Neural cell (in vitro differentiated cells): Measurements from ENCODE around the gene GATAD2A. TPM values are rescaled to one million over a fixed set of nuclear protein-coding genes. Genes with fewer than 3 reads are reported as not detected.
A peak's percentile ranks its signal among the peaks of the same experiment; 100 is the strongest.

Experiments
- H2AFZ ChIP-seq: fragments of 200-600, 300-800 bp; sonication (generic), shearing (Covaris generic); 2 replicates; pipeline ENCODE4 v1.6.0; 2014; ENCODE audit warnings: low read depth, mild to moderate bottlenecking, antibody characterized with exemption, low read length, moderate library complexity
- H3F3A ChIP-seq: fragments of 200-600 bp; shearing (Covaris generic); 2 replicates; pipeline ENCODE4 v1.6.1; 2016; ENCODE audit warnings: mild to moderate bottlenecking, moderate library complexity, mixed read lengths, antibody characterized with exemption, low read length; ENCODE audit not compliant: insufficient read depth, poor library complexity, severe bottlenecking
- H3K27ac ChIP-seq: fragments of 200-600, 300-800 bp; sonication (generic), shearing (Covaris generic); 2 replicates; pipeline ENCODE4 v1.5.1; 2014; ENCODE audit warnings: mild to moderate bottlenecking, low read length, moderate library complexity
- H3K27me3 ChIP-seq: fragments of 300-800, 200-600 bp; sonication (generic), shearing (Covaris generic); 2 replicates; pipeline ENCODE4 v1.6.0; 2014; ENCODE audit warnings: mild to moderate bottlenecking, low read depth, low read length, moderate library complexity; ENCODE audit not compliant: insufficient read depth
- H3K36me3 ChIP-seq: fragments of 300-800, 200-600 bp; sonication (generic), shearing (Covaris generic); 2 replicates; pipeline ENCODE4 v1.5.1; 2014; ENCODE audit warnings: mild to moderate bottlenecking, antibody characterized with exemption, low read length, moderate library complexity; ENCODE audit not compliant: insufficient read depth
- H3K4me2 ChIP-seq: fragments of 300-800, 200-600 bp; sonication (generic), shearing (Covaris generic); 2 replicates; pipeline ENCODE4 v1.6.0; 2014; ENCODE audit warnings: mild to moderate bottlenecking, low read length
- H3K4me3 ChIP-seq: fragments of 300-800, 200-600 bp; sonication (generic), shearing (Covaris generic); 2 replicates; pipeline ENCODE4 v1.5.1; 2014; ENCODE audit warnings: mild to moderate bottlenecking, low read length, moderate library complexity
- H3K79me2 ChIP-seq: fragments of 200-600 bp; shearing (Covaris generic); replicated peaks from 2 replicates; pipeline ENCODE4 v1.6.0; 2014; ENCODE audit warnings: mild to moderate bottlenecking, low read length, moderate library complexity; ENCODE audit not compliant: insufficient read depth
- H3K9ac ChIP-seq: fragments of 300-800, 200-600 bp; sonication (generic), shearing (Covaris generic); 2 replicates; pipeline ENCODE4 v1.6.1; 2016; ENCODE audit warnings: mild to moderate bottlenecking, low read length, mixed read lengths
- H3K9me2 ChIP-seq: fragments of 200-600 bp; shearing (Covaris generic); 2 replicates; pipeline ENCODE4 v1.6.1; 2016; ENCODE audit warnings: mild to moderate bottlenecking, low read length, mixed read lengths; ENCODE audit not compliant: insufficient read depth
- H3K9me3 ChIP-seq: fragments of 200-600, 300-800 bp; sonication (generic), shearing (Covaris generic); 2 replicates; pipeline ENCODE4 v1.6.1; 2016; ENCODE audit warnings: mild to moderate bottlenecking, mixed run types, low read length, moderate library complexity, mixed read lengths
- H4K20me1 ChIP-seq: fragments of 200-600 bp; shearing (Covaris generic); 2 replicates; pipeline ENCODE4 v1.6.1; 2016; ENCODE audit warnings: mild to moderate bottlenecking, mixed run types; ENCODE audit not compliant: insufficient read depth
- EP300 ChIP-seq: fragments of 450-650 bp; conservative IDR thresholded peaks from 2 replicates; pipeline ENCODE4 v1.6.1; 2014; ENCODE audit warnings: antibody characterized with exemption, mild to moderate bottlenecking, moderate library complexity; ENCODE audit not compliant: poor library complexity, severe bottlenecking
- EZH2 ChIP-seq: fragments of 200-600, 300-800 bp; shearing (Covaris generic), sonication (generic); IDR thresholded peaks from 2 replicates; pipeline ENCODE4 v1.6.1; 2014; ENCODE audit warnings: antibody characterized with exemption, low read length, borderline replicate concordance, mild to moderate bottlenecking; ENCODE audit not compliant: insufficient read depth, poor library complexity, severe bottlenecking
- MXI1 ChIP-seq: fragments of 450-650 bp; conservative IDR thresholded peaks from 2 replicates; pipeline ENCODE4 v1.6.1; 2014; ENCODE audit warnings: antibody characterized with exemption, mild to moderate bottlenecking; ENCODE audit not compliant: poor library complexity, severe bottlenecking
- POLR2AphosphoS5 ChIP-seq: IDR thresholded peaks from 2 replicates; pipeline ENCODE4 v1.6.1; 2012
- RAD21 ChIP-seq: fragments of 450-650 bp; conservative IDR thresholded peaks from 2 replicates; pipeline ENCODE4 v1.6.1; 2014; ENCODE audit warnings: antibody characterized with exemption, mild to moderate bottlenecking, moderate library complexity
- REST ChIP-seq: IDR thresholded peaks from 2 replicates; pipeline ENCODE4 v1.6.1; 2012; ENCODE audit warnings: borderline replicate concordance
- SMC3 ChIP-seq: fragments of 450-650 bp; conservative IDR thresholded peaks from 2 replicates; pipeline ENCODE4 v1.6.1; 2014; ENCODE audit warnings: antibody characterized with exemption, mild to moderate bottlenecking, moderate library complexity; ENCODE audit not compliant: poor library complexity
- TAF1 ChIP-seq: IDR thresholded peaks from 2 replicates; pipeline ENCODE4 v1.6.1; 2012; ENCODE audit warnings: low read depth
- polyA plus RNA-seq: library from polyadenylated mRNA; depleted of rRNA; stranded (reverse); fragments of >200 nt; gene quantifications from 2 replicates; pipeline ENCODE4 v1.2.3, GENCODE V29; 2014
- TF ChIP-seq, protein P1 (sequence below): fragments of 450-650 bp; IDR thresholded peaks from 2 replicates; pipeline ENCODE4 v1.5.1; 2014; ENCODE audit warnings: antibody characterized with exemption, mild to moderate bottlenecking, moderate library complexity; ENCODE audit not compliant: poor library complexity, severe bottlenecking

The GATAD2A gene
- polyA plus RNA-seq, 1 donor from 2014 or later, result 13.9 TPM

GRCh38 chr19:19361075-19361594, 44.3 kb upstream of the GATAD2A start:
- H3K9ac ChIP-seq, result no peak overlapping the region

GRCh38 chr19:19362075-19362474, 43.4 kb upstream of the GATAD2A start:
- H3K27me3 ChIP-seq, result no peaks in the 10 kb centered on the region
- no peaks in the 10 kb centered on the region for H3F3A ChIP-seq
- no peak overlapping the region for H3K27ac ChIP-seq
- no peaks in the 10 kb centered on the region for H3K9me2 ChIP-seq
- H3K4me2 ChIP-seq, result no peak overlapping the region
- no peaks in the 10 kb centered on the region for H4K20me1 ChIP-seq
- no peak overlapping the region for H3K4me3 ChIP-seq
- H3K9ac ChIP-seq, result no peak overlapping the region
- H3K9me3 ChIP-seq, result no peaks in the 10 kb centered on the region
- no peaks in the 10 kb centered on the region for H3K79me2 ChIP-seq
- H3K36me3 ChIP-seq, result no peaks in the 10 kb centered on the region
- no peak overlapping the region for H2AFZ ChIP-seq
- TF ChIP-seq MXI1 (no peak), TAF1 (no peak), POLR2AphosphoS5 (no peak), RAD21 (no peak), SMC3 (no peak), EP300 (no peak), EZH2 (no peak)
- TF ChIP-seq, protein P1, sequence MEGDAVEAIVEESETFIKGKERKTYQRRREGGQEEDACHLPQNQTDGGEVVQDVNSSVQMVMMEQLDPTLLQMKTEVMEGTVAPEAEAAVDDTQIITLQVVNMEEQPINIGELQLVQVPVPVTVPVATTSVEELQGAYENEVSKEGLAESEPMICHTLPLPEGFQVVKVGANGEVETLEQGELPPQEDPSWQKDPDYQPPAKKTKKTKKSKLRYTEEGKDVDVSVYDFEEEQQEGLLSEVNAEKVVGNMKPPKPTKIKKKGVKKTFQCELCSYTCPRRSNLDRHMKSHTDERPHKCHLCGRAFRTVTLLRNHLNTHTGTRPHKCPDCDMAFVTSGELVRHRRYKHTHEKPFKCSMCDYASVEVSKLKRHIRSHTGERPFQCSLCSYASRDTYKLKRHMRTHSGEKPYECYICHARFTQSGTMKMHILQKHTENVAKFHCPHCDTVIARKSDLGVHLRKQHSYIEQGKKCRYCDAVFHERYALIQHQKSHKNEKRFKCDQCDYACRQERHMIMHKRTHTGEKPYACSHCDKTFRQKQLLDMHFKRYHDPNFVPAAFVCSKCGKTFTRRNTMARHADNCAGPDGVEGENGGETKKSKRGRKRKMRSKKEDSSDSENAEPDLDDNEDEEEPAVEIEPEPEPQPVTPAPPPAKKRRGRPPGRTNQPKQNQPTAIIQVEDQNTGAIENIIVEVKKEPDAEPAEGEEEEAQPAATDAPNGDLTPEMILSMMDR, result no peak

More at GRCh38 chr19:19361075-19361594, 44.3 kb upstream of the GATAD2A start:
- H3K79me2 ChIP-seq, result no peaks in the 10 kb centered on the region
- H2AFZ ChIP-seq, result no peak overlapping the region
- H3K36me3 ChIP-seq, result no peaks in the 10 kb centered on the region
- TF ChIP-seq REST (no peak), MXI1 (no peak), TAF1 (no peak), RAD21 (peak; percentile 28), EZH2 (no peak), POLR2AphosphoS5 (no peak), SMC3 (peak; percentile 57), EP300 (no peak)
- TF ChIP-seq, protein P1, result peak; percentile 68
- no peaks in the 10 kb centered on the region for H3K9me2 ChIP-seq
- no peaks in the 10 kb centered on the region for H3K9me3 ChIP-seq
- no peaks in the 10 kb centered on the region for H3F3A ChIP-seq
- no peaks in the 10 kb centered on the region for H4K20me1 ChIP-seq
- no peak overlapping the region for H3K4me3 ChIP-seq
- H3K27ac ChIP-seq, result no peak overlapping the region
- H3K4me2 ChIP-seq, result no peak overlapping the region
- H3K27me3 ChIP-seq, result no peaks in the 10 kb centered on the region
